D341Med (cell line): Measurements from ENCODE around the gene SNAP29.
"Not testable (repeated sequence)": the region's sequence is repeated elsewhere in the genome, so short reads cannot be mapped to it uniquely, and the experiment has no call there.

Experiments
- DNase-seq: peaks from one replicate; pipeline ENCODE4 v3.0.0; 2012; ENCODE audit warnings: low spot score

The SNAP29 gene

DNA sequence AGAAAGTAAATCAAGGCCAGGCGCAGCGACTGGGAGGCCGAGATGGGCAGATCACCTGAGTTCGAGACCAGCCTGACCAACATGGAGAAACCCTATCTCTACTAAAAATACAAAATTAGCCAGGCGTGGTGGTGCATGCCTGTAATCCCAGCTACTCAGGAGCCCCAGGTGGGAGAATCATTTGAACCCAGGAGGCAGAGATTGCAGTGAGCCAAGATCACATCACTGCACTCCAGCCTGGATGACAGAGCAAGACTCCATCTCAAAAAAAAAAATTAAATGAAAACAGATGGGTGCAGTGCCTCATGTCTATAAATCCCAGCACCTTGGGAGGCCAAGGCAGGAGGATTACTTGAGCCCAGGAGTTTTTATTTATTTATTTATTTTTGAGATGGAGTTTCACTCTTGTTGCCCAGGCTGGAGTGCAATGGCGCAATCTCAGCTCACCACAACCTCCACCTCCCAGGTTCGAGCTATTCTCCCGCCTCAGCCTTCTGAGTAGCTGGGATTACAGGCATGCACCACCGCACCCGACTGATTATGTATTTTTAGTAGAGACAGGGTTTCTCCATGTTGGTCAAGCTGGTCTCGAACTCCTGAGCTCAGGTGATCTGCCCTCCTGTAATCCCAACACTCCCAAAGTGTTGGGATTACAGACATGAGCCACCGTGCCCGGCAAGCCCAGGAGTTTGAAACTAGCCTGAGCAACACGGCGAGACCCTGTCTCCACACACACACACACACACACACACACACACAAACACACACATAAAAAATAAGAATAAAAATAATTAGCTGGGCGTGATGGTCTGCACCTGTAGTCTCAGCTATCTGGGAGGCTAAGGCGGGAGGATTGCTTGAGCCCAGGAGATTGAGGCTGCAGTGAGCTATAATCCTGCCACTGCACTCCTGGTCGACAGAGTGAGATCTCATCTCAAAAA, 42.6 kb downstream of the SNAP29 start:
- not testable (repeated sequence) for DNase-seq

DNA sequence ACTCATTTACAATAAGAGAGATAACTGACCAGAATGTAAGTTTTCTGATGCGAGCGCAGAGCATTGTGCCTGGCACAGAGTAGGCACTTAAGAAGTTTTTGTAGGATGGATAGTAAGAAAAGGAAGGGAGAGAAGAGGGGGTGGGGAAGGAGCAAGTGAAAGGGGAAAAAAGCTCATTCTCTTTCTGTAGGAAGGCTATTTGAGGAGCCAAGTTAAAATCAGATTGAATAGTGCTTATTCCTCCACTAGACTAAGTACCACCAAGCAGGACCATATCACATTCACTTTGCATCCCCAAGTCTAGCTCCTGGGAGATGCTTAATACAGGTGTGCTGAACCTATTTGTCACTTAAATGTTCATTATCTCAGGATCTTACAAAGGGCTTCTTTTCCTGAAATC, 44.3 kb downstream of the SNAP29 start:
- no peak for DNase-seq

DNA sequence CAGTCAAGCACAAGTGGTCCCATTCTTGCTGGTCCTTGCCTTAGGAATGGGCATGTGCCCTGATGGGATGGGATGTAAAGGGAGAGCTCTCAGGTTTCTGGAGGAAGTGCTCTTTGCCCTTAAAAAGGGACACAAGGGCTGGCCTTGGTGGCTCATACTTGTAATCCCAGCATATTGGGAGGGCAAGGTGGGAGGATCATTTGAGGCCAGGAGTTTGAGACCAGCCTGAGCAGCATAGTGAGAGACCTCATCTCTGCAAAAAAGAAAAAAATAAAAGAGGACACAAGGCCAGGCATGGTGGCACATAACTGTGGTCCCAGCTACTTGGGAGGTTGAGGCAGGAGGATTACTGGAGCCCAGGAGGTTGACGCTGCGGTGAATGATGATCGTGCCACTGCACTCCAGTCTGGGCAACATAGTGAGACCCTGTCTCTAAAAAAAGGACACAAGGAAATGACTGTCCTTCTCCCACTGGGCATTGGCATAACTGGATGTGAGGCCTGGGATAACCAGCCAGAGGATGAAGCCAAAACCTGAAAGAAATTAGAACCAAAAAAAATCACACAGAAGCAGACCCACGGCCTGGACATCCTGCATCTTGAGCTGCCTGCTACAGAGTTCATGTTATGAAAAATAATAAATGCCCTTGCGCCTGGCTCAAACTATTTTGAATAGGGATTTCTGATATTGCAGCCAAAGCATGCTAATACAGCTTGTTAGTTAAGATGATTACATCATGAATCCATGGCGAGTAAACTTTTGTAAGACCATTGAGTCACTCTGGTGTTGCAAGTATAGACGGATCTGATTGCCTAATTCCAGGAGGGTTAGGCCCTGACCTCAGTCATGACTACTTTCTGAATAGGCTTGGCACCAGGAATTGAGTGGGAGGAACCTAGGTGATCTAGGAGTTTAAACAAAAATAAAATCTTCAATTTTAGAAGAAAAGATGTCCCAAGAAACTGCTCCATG, 45.5 kb downstream of the SNAP29 start:
- DNase-seq: no peak

DNA sequence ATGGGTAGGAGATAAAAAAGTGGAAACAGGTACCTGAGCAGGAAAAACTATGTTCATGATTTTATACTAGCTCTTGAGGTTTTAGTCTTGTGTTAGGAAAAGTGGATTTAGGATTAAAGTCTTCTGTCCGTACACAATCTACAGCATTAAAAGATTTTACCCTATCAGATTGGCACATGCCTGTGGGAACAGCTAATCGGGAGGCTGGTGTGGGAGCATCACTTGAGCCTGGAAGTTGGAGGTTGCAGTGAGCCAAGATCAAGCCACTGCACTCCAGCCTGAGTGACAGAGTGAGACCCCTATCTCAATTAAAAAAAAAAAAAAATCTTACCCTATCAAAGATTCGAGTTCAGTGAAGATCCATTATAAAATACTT, 46.2 kb downstream of the SNAP29 start:
- no peak for DNase-seq

DNA sequence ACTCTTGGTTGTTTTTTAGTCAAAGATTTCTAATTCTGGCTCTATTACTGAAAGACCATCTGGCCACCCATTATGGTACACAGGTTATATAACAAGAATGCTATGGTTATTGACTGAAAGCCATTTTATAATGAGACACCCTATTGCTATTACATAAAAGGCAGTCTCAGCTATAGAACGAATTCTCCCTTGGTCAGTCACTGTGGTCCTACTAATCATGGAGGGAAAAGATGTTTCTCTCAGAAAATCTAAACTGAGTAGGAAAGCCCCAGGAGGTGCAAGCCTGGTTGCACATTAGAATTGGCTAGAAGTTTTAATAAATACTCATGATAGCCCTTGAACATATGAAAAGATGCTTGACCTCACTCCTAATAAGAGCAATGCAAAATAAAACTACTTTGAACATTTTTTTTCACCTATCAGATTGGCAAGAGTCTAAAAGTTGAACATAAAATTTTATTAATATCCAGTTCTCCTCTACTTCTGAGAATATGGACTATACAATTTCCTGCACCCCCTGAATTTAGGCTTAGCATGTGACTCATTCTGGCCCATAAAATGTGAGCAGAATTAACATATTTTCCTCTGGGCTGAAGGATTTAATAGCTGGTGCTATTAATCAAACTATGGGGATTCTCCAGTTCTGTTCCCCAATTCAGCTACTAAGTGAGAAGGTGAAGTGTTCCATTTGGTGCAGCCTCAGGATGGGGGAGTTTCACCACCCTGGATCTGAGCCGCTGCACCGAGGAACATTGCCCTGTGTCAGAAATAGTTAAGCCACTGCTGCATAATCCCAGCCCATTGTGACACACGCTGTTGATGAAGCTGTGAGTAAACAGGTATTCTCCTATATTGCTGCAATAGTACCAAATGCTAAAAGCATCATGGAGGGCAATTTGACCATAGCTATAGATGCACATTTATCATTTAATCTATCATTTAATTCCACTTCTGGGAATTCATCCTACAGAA, 46.9 kb downstream of the SNAP29 start:
- DNase-seq: no peak

DNA sequence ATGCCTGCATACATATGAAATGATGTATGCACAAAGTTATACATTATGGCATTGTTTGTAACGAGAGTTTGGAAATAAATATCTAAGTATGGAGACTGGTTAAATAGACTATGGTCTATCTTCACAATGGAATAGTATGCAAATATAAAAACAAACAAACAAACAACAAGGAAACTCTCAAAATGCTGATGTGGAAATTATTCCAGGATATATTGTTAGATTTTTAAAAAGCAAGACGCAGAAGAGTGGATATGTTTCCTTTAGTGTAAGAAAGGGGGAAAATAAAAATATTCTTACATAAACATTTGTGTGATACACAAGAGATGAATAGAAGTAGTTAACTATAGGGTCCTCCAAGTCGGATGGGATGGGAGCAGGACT, 47.6 kb downstream of the SNAP29 start:
- no peak for DNase-seq

DNA sequence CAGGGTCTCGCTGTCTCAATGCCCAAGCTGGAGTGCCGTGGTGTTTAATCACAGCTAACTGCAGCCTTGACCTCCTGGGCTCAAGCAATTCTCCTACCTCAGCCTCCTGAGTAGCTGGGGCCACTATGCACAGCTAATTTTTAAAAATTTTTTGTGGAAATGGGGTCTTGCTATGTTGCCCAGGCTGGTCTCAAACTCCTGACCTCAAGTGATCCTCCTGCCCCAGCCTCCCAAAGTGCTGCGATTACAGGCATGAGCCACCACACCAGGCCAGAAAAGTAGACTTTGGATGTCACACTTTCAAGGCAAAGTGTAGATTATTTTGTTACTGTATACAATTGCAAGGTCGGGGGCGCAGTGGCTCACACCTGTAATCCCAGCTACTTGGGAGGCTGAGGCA, 49.9 kb downstream of the SNAP29 start:
- not testable (repeated sequence) for DNase-seq

DNA sequence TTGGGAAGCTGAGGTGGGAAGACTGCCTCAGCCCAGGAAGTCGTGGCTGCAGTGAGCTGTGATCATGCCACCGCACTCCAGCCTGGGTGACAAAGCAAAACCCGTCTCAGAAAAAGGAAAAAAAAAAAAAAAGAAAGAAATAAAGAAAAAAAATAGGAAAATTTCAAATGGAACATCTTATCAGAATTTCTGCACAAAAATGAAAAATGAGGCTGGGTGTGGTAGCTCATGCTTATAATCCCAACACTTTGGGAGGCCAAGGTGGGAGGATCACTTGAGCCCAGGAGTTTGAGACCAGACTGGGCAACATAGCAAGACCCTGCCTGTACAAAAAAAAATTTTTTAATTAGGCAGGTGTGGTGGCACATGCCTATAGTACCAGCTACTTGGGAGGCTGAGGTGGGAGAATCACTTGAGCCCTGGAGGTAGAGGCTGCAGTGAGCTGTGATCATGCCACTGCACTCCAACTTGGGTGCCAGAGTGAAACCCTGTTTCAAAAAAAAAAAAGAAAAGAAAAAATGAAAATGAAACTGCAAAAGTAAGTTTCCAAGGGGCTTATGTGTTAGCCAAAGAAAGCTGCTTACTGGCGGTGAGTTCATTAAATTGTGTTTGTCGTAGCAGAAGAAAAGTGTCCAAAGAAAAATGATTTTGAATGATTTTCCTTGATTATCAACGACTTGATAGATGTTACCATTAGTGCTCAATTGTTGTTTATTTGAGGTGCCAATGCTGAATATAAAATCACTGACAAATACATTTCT, 50.9 kb downstream of the SNAP29 start:
- DNase-seq: no peak

DNA sequence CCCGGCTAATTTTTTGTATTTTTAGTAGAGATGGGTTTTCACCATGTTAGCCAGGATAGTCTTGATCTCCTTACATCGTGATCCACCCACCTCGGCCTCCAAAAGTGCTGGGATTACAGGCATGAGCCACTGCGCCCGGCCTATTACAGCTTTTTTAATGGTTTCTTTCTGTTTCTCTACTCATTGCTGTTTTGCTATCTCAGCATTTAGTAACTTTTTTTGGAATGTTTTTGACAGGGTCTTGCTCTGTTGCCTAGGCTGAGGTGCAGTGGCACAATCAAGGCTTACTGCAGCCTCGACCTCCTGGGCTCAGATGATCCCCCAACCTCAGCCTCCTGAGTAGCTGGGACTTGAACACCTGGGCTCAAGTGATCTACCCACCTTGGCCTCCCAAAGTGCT, 53.7 kb downstream of the SNAP29 start:
- DNase-seq: no peak

DNA sequence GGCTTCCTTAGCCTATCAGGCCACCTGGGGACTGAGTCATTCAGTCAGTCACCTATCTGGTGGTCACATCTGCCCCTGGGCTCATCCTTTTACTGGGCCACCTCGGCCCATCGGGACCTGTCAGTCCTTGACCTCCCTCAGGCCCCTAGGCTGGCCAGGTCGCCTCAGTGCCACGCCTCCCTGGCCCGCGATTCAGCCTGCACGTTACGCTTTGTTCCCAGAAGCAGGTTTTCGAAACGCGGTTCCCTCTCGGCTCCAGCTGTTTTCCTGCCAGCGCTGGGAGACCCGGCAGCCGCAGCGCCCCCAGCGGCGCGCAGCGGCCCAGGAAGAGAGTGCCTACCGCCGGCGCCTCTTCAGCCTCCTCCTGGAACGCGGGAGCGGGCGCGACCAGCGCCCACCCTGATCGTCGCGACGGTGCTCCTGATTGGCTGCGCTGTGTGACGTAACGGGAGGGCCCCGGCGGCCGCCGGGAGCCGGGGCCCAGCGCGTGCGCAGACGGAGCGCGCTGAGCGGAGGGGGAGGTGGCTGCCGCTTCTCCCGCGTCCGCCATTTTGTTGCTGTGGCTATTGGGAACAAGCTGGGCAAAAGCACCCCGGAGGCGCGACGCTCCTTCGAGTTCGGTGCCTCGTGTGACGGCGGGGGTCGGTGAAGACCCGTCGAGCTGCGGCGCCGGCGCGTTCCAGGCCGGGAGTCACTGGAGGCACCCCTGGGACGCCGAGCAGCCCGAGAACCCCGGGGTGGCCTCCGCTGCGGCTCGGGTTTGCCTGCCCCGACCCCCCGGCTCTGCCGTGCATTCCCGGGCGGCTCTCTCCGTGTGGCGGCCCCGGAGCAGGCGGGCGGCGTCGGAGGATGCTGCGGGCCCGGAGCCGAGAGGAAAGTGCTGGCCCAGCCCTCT, 58.4 kb downstream of the SNAP29 start, which contains the start of gene CRKL:
TSS of gene CRKL (plus strand) at position 492 of the 895 bp plus-strand sequence. CDS start 528 bp downstream, outside the sequence.
- DNase-seq: peak; percentile 100

DNA sequence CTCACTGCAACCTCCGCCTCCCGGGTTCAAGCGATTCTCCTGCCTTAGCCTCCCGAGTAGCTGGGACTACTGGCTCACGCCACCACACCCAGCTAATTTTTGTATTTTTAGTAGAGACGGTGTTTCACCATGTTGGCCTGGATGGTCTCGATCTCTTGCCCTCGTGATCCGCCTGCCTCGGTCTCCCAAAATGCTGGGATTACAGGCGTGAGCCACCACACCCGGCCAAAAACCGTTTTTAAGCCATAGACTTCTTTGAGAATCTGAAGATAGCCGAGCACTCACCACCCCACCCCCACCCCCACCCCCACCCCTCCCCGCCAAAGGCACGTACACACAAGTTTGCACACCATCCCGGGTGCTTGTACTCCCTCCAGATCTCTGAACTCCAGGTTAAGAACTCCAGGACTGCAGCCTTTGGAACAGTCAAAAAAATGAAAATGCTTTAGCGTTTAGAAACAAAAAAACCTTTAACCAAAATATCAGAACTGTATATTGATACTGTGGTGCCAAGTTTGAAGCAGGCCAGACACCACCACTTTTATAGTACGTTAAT, 59.9 kb downstream of the SNAP29 start:
- DNase-seq: peak; percentile 38

DNA sequence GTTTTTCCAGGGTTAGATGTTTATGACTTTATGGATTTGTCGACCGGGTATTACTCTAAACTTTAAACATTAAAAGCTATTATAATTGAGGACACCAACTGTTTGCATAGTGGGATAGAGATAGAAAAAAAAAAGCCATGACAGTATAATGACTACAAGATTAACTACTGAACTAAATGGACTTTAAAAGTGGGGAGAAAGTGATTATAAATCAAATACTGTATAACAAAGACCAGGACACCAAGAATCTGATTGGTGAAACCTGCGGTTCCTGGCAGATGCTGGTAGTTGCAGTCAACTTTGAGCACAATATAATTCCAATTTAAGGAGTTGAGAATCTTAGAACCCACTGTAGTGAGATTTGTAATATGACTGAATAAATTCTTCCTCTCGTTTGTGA, 60.9 kb downstream of the SNAP29 start:
- DNase-seq: no peak

DNA sequence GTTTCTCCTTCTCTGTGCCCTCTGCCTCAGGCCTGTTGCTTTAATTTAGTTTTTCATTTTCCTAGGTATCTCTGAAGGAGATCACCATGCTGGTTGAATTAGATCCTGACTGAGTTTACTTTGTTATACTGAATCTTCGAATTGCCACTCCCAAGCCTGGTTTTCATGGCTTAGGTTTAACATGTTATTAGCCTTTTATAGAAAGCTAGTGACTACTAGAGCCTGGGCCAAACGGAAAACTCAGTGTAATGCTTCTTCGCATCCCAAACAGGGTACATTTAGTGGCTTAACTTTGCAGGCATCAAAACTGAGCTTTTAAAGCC, 62.0 kb downstream of the SNAP29 start:
- DNase-seq: no peak

DNA sequence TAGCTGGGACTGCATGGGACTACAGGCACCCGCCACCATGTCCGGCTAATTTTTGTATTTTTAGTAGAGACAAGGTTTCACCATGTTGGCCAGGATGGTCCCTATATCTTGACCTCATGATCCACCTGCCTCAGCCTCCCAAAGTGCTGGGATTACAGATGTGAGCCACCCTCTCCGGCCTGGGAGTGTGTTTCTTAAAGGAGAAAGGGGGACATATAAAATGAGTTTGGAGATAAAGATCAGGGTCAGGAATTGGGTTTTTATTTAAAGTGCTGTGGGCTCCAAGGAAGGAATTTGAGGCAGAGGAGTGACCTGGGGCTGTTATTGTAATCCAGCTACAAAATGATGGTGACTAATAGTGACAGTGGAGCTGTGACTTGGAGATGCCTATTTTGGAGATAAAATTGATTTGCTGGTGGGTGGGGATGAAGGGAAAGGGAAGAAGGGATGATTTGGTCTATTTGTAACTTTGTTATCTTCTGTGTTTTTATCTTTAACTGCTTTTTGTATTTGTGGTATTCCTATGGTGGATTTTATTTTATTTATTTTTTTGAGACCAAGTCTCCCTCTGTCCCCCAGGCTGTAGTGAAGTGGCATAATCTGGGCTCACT, 63.4 kb downstream of the SNAP29 start:
- no peak for DNase-seq

DNA sequence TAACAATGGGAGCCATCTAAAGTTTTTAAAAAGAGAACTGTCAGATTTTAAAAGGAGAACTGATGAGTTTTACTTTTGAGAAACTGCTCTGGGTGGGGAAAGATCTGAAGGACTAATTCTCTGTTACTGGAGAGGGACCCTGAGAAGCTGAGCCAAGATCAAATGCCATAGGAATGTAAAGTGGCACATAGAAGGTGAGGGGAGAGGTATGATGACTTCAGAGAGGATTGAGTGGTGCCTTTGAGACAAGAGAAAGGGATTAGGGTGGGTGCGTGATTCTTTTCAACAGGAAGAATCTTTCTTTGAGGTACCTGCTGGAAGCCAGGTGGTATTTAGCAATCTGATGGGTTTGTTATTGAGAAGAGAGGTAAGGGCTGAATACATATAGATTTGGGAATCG, 67.4 kb downstream of the SNAP29 start:
- no peak for DNase-seq

DNA sequence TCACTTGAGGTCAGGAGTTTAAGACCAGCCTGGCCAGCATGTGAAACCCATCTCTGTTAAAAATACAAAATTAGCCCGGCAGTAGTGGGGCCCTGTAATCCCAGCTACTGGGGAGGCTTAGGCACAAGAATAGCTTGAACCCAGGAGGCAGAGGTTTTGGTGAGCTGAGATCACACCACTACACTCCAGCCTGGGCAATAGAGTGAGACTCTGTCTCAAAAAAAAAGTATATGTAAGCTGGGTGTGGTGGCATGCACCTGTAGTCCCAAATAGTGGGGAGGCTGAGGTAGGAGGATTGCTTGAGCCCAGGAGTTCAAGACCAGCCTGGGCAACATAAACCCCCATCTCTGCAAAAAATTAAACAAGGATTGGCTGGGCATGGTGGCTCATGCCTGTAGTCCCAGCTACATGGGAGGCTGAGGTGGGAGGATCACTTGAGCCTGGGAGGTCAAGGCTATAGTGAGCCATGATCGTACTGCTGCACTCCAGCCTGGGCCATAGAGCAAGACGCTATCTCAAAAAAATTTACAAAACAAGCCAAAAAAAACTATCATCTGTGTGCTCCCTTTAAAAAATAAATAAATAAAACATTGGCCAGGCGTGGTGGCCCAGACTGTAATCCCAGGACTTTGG, 69.2 kb downstream of the SNAP29 start:
- DNase-seq: no peak

DNA sequence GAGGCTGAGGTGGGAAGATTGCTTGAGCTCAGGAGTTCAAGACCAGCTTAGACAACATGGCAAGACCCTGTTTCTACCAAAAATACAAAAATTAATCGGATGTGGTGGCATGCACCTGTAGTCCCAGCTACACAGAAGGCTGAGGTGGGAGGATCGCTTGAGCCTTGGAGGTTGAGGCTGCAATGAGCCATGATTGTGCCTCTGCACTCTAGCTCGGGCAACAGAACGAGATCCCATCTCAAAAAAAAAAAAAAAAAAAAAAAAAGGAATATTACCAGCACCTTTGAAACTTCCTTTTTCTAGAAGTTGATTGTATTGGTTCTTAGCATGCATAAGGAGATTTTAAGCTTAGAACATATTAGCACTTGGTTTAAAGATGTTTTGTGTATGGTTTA, 69.8 kb downstream of the SNAP29 start:
- DNase-seq: no peak

DNA sequence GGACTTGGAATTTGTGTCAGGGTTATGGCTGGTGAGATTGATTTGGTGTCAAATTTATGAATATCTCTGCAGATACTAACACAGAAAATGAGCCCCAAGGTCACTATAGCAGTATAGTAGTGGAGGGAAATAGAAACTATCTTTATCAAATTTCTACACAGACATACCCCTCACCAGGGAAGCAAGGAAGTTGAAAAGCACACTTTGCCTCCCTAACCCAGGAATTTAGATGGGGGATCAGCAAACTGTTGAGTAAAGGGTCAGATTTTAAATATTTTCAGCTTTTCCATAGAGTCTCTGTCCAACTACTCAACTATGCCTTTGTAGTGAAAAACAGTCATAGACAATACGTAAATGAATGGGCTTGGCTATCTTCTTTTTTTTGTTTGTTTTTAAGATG, 71.2 kb downstream of the SNAP29 start:
- DNase-seq: no peak

DNA sequence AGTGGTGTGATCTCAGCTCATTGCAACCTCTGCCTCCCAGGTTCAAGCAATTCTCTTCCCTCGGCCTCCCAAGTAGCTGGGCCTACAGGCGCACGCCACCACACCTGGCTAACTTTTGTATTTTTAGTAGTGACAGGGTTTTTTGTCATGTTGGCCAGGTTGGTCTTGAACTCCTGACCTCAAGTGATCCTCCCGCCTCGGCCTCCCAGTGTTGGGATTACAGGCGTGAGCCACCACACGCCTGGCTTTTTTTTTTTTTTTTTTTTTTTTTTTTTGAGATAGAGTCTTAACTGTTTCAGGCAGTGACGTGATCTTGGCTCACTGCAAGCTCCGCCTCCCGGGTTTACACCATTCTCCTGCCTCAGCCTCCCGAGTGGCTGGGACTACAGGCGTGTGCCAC, 71.6 kb downstream of the SNAP29 start:
- not testable (repeated sequence) for DNase-seq
